Measurements from ENCODE around the gene NLRP3.

The NLRP3 gene

GRCh38 chr1:247442164-247442563 lies 26.2 kb downstream of the NLRP3 start:
- ATAC-seq, result no peak
- DNase-seq (ENCODE audit: low spot score in 2 of 2), result no peak
- Mint-ChIP-seq H3K9me3 (no peaks in the 10 kb centered on the region), H3K27ac (no peak overlapping the region), H3K4me3 (no peak overlapping the region), H3K4me1 (peaks cover 16% of the 10 kb centered on the region), H3K36me3 (no peaks in the 10 kb centered on the region)

GRCh38 chr1:247443641-247444040 lies 27.7 kb downstream of the NLRP3 start:
- Mint-ChIP-seq H3K36me3 (no peaks in the 10 kb centered on the region), H3K4me1 (peaks cover 16% of the 10 kb centered on the region)

GRCh38 chr1:247444571-247444970 lies 28.6 kb downstream of the NLRP3 start:
- Mint-ChIP-seq H3K9me3 (no peaks in the 10 kb centered on the region), H3K36me3 (no peaks in the 10 kb centered on the region), H3K4me1 (peaks cover 16% of the 10 kb centered on the region), H3K4me3 (no peak overlapping the region), H3K27ac (no peak overlapping the region)
- ATAC-seq (no peak), DNase-seq (ENCODE audit: low spot score in 2 of 2) (no peak)

More at GRCh38 chr1:247443641-247444040, 27.7 kb downstream of the NLRP3 start:
- no peak overlapping the region for H3K27ac Mint-ChIP-seq
- no peaks in the 10 kb centered on the region for H3K9me3 Mint-ChIP-seq
- no peak overlapping the region for H3K4me3 Mint-ChIP-seq
- ATAC-seq (no peak), DNase-seq (ENCODE audit: low spot score in 2 of 2) (no peak)

- no peaks in the 10 kb centered on the region for H3K36me3 Mint-ChIP-seq
- H3K9me3 Mint-ChIP-seq, result no peaks in the 10 kb centered on the region
- no peak for DNase-seq (ENCODE audit: low spot score in 2 of 2)
- H3K4me3 Mint-ChIP-seq, result no peak overlapping the region
- no peak for ATAC-seq
- H3K4me1 Mint-ChIP-seq, result peaks cover 6% of the 10 kb centered on the region
- no peak overlapping the region for H3K27ac Mint-ChIP-seq
Observed at GRCh38 chr1:247445526-247446356, 29.8 kb downstream of the NLRP3 start.

GRCh38 chr1:247447162-247447909 lies 31.4 kb downstream of the NLRP3 start:
- DNase-seq (ENCODE audit: low spot score in 2 of 2) (no peak), ATAC-seq (no peak)
- no peak overlapping the region for H3K4me3 Mint-ChIP-seq
- H3K27ac Mint-ChIP-seq, result no peak overlapping the region
- no peaks in the 10 kb centered on the region for H3K4me1 Mint-ChIP-seq
- H3K36me3 Mint-ChIP-seq, result no peaks in the 10 kb centered on the region
- no peaks in the 10 kb centered on the region for H3K9me3 Mint-ChIP-seq

- ATAC-seq (no peak), DNase-seq (ENCODE audit: low spot score in 2 of 2) (no peak)
- H3K4me3 Mint-ChIP-seq, result no peak overlapping the region
- no peaks in the 10 kb centered on the region for H3K4me1 Mint-ChIP-seq
- H3K9me3 Mint-ChIP-seq, result no peaks in the 10 kb centered on the region
- no peak overlapping the region for H3K27ac Mint-ChIP-seq
- no peaks in the 10 kb centered on the region for H3K36me3 Mint-ChIP-seq
Observed at GRCh38 chr1:247448107-247448791, 32.3 kb downstream of the NLRP3 start.

- DNase-seq (ENCODE audit: low spot score in 2 of 2), result no peak
- Mint-ChIP-seq H3K36me3 (no peaks in the 10 kb centered on the region), H3K9me3 (no peaks in the 10 kb centered on the region), H3K27ac (no peak overlapping the region), H3K4me3 (no peak overlapping the region), H3K4me1 (peaks cover 6% of the 10 kb centered on the region)
- ATAC-seq, result peak; percentile 28
Observed at GRCh38 chr1:247451388-247452010, 35.5 kb downstream of the NLRP3 start.

- H3K9me3 Mint-ChIP-seq, result no peaks in the 10 kb centered on the region
- H3K27ac Mint-ChIP-seq, result no peak overlapping the region
- peaks cover 15% of the 10 kb centered on the region for H3K4me1 Mint-ChIP-seq
- DNase-seq (ENCODE audit: low spot score in 2 of 2) (peak in 1 of 2 donors; percentile 8), ATAC-seq (no peak)
- no peaks in the 10 kb centered on the region for H3K36me3 Mint-ChIP-seq
- no peak overlapping the region for H3K4me3 Mint-ChIP-seq
Observed at GRCh38 chr1:247452447-247453039, 36.6 kb downstream of the NLRP3 start.

GRCh38 chr1:247453245-247453644 lies 37.3 kb downstream of the NLRP3 start:
- ATAC-seq (no peak), DNase-seq (ENCODE audit: low spot score in 2 of 2) (no peak)
- no peak overlapping the region for H3K4me3 Mint-ChIP-seq
- peaks cover 16% of the 10 kb centered on the region for H3K4me1 Mint-ChIP-seq
- no peaks in the 10 kb centered on the region for H3K36me3 Mint-ChIP-seq
- H3K27ac Mint-ChIP-seq, result no peak overlapping the region
- H3K9me3 Mint-ChIP-seq, result no peaks in the 10 kb centered on the region

GRCh38 chr1:247453997-247454396 lies 38.0 kb downstream of the NLRP3 start:
- Mint-ChIP-seq H3K4me1 (peaks cover 16% of the 10 kb centered on the region), H3K27ac (no peak overlapping the region), H3K4me3 (no peak overlapping the region), H3K36me3 (no peaks in the 10 kb centered on the region), H3K9me3 (no peaks in the 10 kb centered on the region)
- DNase-seq (ENCODE audit: low spot score in 2 of 2), result no peak
- ATAC-seq, result no peak

- H3K9me3 Mint-ChIP-seq, result no peaks in the 10 kb centered on the region
- H3K4me3 Mint-ChIP-seq, result no peak overlapping the region
- ATAC-seq, result no peak
- DNase-seq (ENCODE audit: low spot score in 2 of 2), result peak in 1 of 2 donors; percentile 7
- H3K27ac Mint-ChIP-seq, result no peak overlapping the region
- H3K36me3 Mint-ChIP-seq, result no peaks in the 10 kb centered on the region
- H3K4me1 Mint-ChIP-seq, result peaks cover 16% of the 10 kb centered on the region
Observed at GRCh38 chr1:247456021-247456420, 40.0 kb downstream of the NLRP3 start.

GRCh38 chr1:247456914-247457639 lies 41.1 kb downstream of the NLRP3 start:
- DNase-seq (ENCODE audit: low spot score in 2 of 2) (no peak), ATAC-seq (peak; percentile 87)
- no peak overlapping the region for H3K4me3 Mint-ChIP-seq

GRCh38 chr1:247459507-247459906 lies 43.5 kb downstream of the NLRP3 start:
- Mint-ChIP-seq H3K36me3 (no peaks in the 10 kb centered on the region), H3K9me3 (no peaks in the 10 kb centered on the region), H3K4me1 (peaks cover 12% of the 10 kb centered on the region), H3K27ac (no peak overlapping the region), H3K4me3 (no peak overlapping the region)
- ATAC-seq (no peak), DNase-seq (ENCODE audit: low spot score in 2 of 2) (no peak)

More at GRCh38 chr1:247456914-247457639, 41.1 kb downstream of the NLRP3 start:
- no peaks in the 10 kb centered on the region for H3K9me3 Mint-ChIP-seq
- H3K27ac Mint-ChIP-seq, result no peak overlapping the region
- H3K4me1 Mint-ChIP-seq, result peaks cover 16% of the 10 kb centered on the region
- no peaks in the 10 kb centered on the region for H3K36me3 Mint-ChIP-seq

- H3K4me1 Mint-ChIP-seq, result no peaks in the 10 kb centered on the region
- H3K4me3 Mint-ChIP-seq, result no peak overlapping the region
- H3K36me3 Mint-ChIP-seq, result no peaks in the 10 kb centered on the region
- H3K27ac Mint-ChIP-seq, result no peak overlapping the region
- DNase-seq (ENCODE audit: low spot score in 2 of 2) (no peak), ATAC-seq (no peak)
- H3K9me3 Mint-ChIP-seq, result no peaks in the 10 kb centered on the region
Observed at GRCh38 chr1:247465796-247466195, 49.8 kb downstream of the NLRP3 start.

Measured in stimulated activated effector memory CD8-positive, alpha-beta T cell treated with anti-CD3 and anti-CD28 coated beads, Interleukin-12 subunit alpha, Interleukin-12 subunit beta, amount 100 ng/mL, for 72 hours (primary cell).